Dedifferentiated amniotic fluid mesenchymal stem cell (primary cell): ENCODE data around the gene SEMA6A.

ENCODE experiments used
- DNase-seq: peaks from one replicate; pipeline ENCODE4 v3.0.0-alpha.2; 2016; ENCODE audit errors: extremely low spot score

SEMA6A gene

GRCh38 chr5:116465411-116465810 is 109.2 kb downstream of the SEMA6A start:
- DNase-seq, result no peak

GRCh38 chr5:116464144-116464708 is 110.4 kb downstream of the SEMA6A start:
- no peak for DNase-seq

DNA sequence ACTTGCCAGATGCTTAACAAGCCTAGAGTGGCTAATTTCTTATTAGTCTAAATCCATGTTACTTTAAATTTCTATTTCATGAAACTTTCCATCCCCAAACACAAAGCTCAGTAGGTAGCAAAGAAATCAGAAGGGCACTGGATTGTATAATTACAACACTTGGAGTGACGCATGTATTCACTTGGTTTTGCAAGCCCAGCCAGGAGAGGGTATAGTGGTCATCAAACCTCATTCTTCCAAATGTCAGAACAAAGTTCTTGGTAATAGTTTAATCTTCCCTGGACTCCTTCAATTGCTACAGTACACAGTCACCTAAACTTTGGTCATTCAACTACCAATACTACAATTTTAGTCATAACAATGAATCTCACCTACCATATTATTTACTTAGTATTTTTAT is 112.1 kb downstream of the SEMA6A start:
- DNase-seq, result no peak

- no peak for DNase-seq
These were observed 115.3 kb downstream of the SEMA6A start for GRCh38 chr5:116459301-116459700.

- DNase-seq, result no peak
These were observed 117.6 kb downstream of the SEMA6A start for GRCh38 chr5:116457062-116457461.

- no peak for DNase-seq
These were observed 118.6 kb downstream of the SEMA6A start for GRCh38 chr5:116456036-116456435.

GRCh38 chr5:116455061-116455460 is 119.6 kb downstream of the SEMA6A start:
- no peak for DNase-seq

GRCh38 chr5:116454417-116454927 is 120.2 kb downstream of the SEMA6A start:
- peak; percentile 88 for DNase-seq

GRCh38 chr5:116453988-116454411 is 120.6 kb downstream of the SEMA6A start:
- DNase-seq, result no peak

GRCh38 chr5:116452774-116453368 is 121.8 kb downstream of the SEMA6A start:
- DNase-seq, result no peak

DNA sequence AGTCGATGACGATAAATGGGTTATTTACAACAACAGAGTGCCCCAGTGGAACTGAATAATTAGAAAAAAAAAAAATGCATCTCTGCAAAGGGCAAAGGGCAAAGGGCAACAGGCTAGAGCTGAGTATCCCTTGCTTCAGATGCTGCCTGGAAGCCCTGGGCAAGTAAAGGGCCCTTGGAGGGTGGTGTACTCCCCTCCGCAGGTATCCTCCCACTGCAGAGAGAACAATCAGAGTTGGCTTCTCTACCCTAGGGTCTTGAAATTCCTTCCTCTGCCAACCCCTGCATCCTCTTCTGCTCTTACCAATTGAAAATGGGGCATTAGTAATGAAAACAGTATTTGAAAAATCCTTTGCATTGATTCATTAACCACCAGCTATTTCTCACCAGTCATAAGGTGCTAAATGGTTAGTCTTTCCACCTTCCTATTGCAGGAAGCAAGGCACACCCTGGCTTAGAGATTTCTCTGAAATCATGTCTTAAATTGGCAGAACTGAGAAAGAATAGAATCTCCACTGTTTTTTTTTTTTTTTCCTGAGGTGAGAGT is 122.6 kb downstream of the SEMA6A start:
- no peak for DNase-seq

- DNase-seq, result no peak
These were observed 123.6 kb downstream of the SEMA6A start for GRCh38 chr5:116451066-116451465.

DNA sequence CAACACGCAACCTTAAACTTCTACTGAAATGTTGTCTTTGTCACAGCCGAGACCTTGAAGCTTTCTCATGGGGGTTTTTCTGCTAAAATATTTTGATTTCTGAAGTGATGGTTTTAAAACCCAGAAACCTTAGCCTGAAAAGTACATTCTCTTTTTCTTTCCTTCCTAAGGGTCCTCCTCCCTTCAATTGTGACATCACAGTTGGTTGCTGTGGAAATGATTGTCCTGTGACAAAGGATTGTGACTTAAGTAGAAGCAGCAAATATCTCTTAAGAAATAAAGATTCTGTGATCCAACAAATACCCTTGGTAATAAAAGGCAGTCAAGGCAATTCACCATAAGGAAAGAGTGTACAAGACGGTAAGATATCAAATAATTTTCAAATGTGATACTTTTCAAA is 125.2 kb downstream of the SEMA6A start:
- no peak for DNase-seq

GRCh38 chr5:116448870-116449427 is 125.7 kb downstream of the SEMA6A start:
- no peak for DNase-seq

GRCh38 chr5:116448450-116448849 is 126.2 kb downstream of the SEMA6A start:
- no peak for DNase-seq

DNA sequence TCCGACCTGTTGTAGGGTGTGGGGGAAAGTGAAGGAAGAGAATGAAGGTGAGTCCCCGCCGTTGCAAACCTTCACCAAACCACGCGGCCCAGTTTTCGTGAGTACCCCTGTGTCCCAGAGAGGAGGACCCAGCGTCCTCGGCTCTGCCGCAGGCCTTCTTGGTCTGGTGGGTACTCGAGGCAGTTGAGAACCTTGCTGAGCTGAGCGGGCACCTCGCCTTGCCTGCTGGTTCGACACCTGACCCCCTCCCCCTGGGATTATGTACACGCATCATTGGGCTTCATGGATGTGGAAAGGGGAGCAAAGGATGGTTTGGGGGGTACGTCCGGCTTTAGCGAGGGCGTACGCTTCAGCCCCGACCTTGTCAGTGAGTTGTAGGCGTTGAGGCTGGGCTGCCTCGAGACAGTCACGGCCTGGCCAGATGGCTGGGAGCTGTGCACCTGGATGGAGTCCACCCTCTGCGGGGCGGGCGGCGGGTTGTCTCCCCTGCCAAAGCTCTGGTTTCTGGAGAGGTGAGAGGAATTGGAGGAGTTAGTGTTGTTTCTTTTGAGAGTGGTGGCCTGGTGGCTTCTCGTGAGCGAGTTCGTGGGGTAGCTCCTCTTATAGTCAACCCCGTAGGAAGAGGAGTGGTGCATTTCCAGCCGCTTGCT is 128.1 kb downstream of the SEMA6A start:
- no peak for DNase-seq

GRCh38 chr5:116445311-116445710 is 129.3 kb downstream of the SEMA6A start:
- DNase-seq, result no peak

DNA sequence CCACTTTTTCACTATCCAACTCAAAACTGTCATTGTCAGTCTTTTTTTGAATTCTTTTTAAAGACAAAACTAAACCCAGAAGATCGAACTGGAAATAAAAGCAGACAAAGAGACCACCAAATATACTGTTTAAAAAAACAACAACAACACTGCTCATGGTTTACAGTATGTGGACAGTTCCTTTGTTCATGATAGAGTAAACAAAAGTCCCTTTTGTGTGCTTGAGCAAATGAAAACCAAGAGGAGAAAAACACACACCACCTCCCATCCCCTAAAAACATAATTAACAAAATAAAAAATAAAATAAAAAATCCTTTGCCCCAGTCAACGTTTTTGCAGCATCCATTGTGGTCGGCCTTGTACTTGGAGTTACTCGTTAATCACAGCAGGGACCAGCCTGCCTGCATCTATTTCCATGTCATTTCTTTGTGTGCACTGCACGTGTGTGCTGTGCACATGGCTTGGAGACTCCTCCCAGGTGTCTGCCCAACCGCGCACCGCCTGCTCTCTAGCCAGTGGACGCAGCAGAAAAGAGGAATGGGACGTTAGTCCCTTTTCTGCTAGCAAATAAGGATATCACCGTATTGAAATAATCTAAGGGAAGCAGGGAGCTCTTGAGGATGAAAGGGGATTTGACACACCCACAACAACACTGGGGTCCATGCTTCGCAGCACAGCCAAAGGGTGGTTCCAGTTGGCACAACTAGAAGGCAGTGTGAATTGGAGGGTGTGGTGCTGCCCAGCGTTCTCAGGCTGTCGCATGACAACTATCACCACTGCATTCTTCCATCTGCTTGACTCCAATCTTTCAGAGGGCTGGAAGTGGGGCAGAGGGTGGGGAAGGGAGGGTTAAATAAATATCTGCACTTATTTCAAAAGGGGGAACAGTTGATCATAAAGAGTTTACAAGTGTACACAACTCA is 130.0 kb downstream of the SEMA6A start:
- DNase-seq, result no peak

DNA sequence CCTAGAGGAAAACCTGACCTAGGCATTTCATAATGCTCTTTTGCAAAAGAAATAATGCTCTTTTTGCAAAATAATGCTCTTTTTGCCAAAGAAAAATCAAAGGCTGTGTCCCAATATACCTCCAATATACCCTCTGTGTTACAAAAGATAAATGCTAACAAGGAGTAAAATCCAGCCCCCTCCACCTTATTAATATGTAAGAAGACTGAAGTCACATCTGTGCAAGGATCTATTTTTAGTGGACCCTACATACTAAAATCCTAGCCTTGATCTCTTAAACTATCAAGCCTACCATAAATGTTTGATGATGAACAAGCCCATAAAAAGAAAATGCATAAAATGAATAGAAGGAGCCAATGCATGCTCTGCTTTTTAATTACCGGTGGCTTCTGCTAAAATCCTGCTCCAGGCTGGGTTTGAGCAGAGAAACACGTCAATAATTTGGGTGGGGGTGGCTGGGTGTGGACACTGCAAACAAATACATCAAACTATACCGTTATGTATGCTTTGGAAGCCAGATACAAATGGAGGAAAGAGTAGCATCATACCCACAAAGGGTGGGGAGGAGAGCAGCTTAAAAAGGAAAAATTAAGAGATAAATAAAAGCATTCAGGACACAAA is 131.6 kb downstream of the SEMA6A start:
- DNase-seq, result no peak

GRCh38 chr5:116442095-116442534 is 132.5 kb downstream of the SEMA6A start:
- no peak for DNase-seq

DNA sequence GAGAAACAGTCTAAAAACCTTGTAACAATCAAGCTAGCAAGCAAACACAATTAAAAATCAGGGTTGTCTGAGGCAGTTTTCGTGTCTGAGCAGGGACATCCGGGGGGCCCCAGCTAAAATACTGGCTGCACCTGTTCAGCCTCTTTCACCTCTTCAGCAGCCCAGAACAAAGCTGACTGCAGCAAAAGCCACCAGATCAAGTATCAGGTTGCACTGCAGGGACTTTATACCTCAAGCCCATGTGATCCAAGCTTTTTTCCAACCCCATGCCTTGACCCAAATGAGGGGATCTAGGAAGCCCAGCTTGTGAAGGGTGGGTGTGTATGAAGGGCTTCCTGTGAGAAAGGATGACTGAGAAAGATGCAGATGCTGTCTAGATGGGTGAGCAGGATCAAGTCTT is 133.4 kb downstream of the SEMA6A start:
- no peak for DNase-seq
